ENCODE results near the gene MSMP. TPM values are rescaled to one million over a fixed set of nuclear protein-coding genes. Genes with fewer than 3 reads are reported as not detected.

MSMP gene
- total and polyA plus RNA-seq, 4 donors = 2.0 TPM; not detected in 2

DNA sequence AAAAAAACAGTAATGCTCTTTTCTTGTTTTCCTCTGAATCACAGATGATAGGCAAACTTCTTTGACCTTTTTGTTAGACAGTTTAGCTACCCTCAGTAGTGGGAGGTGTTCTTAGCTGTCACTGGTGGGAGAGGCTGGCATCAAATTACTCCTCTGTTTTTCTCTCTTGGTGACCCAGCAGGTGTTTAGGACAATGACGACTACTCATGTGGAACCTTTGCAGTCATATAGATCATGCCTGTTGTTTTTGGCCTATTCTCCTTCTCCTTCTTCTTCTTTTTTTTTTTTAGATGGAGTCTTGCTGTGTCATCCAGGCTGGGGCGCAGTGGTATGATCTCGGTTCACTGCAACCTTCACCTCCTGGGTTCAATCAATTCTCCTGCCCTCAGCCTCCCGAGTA lies 21.9 kb upstream of the MSMP start:
- no peaks in the 10 kb centered on the region for H3K9me3 ChIP-seq (ENCODE audit: control insufficient read depth, low read length)
- H3K4me1 ChIP-seq (ENCODE audit: control insufficient read depth in 1 of 2, insufficient read depth in 2 of 2, low read length in 2 of 2) = no peaks in the 10 kb centered on the region
- no peaks in the 10 kb centered on the region for H3K27me3 ChIP-seq (ENCODE audit: control insufficient read depth in 1 of 2, insufficient read depth in 2 of 2, low read length in 1 of 2)
- H3K4me3 ChIP-seq (ENCODE audit: low read length in 2 of 2) = no peak overlapping the region
- intact Hi-C loops (cut with DNase I) = no loop called here
- 81 to 85% methylated on average over 4 of the region's 4 CpGs for WGBS, 2 donors
- no peak overlapping the region for H3K27ac ChIP-seq (ENCODE audit: low read depth in 1 of 2, low read length in 2 of 2)
- DNase-seq = no peak
- ATAC-seq (ENCODE audit: low FRiP score) = no peak
- H3K36me3 ChIP-seq (ENCODE audit: control insufficient read depth in 1 of 2, insufficient read depth in 2 of 2, low read length in 1 of 2) = no peaks in the 10 kb centered on the region

DNA sequence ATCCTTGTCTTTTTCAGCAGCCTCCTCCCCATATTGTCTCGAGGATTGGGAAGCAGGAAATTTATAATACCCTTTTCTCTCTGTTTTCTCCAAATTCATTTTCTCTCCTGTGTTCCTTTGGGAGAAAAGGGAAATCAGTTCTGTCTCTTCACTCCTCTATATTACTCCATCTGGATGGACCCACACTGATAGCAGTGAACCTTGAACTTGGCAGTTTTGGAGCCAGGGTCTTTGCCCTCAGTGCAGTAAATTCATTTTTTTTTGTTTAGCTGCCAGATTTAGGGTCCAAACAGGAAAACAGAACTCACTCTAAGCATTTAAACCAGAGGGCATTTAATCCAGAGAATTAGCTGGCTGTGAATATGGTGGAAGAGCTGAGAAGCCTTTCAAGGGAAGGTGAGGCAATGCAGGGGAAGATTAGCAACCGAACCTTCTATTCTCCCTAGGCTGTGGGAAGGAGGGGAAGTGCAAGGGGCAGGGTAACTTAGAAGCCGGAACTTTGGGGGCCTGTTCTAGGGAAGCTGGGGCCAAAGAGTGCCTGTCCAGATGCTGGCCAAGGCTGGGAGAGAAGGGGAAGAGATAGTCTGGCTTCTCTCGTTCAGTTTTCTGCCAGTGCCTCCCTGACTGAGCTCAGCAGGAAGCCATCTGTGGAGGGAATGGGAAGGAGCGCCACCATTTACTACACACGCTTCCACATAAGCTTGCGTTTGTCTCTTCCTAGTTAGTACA lies 21.0 kb upstream of the MSMP start:
- Histone ChIP-seq H3K4me1 (ENCODE audit: control insufficient read depth in 1 of 2, insufficient read depth in 2 of 2, low read length in 2 of 2) (peaks cover 0 to 1% of the 10 kb centered on the region in 2 donors), H3K27ac (ENCODE audit: low read depth in 1 of 2, low read length in 2 of 2) (no peak overlapping the region), H3K36me3 (ENCODE audit: control insufficient read depth in 1 of 2, insufficient read depth in 2 of 2, low read length in 1 of 2) (no peaks in the 10 kb centered on the region), H3K27me3 (ENCODE audit: control insufficient read depth in 1 of 2, insufficient read depth in 2 of 2, low read length in 1 of 2) (no peaks in the 10 kb centered on the region), H3K4me3 (ENCODE audit: low read length in 2 of 2) (no peak overlapping the region), H3K9me3 (ENCODE audit: control insufficient read depth, low read length) (no peaks in the 10 kb centered on the region)
- peak; percentile 44 for ATAC-seq (ENCODE audit: low FRiP score)
- 74 to 75% methylated on average over 7 of the region's 7 CpGs for WGBS, 2 donors
- DNase-seq = peak in 1 of 2 donors; percentile 54
- intact Hi-C loops (cut with DNase I) = no loop called here

DNA sequence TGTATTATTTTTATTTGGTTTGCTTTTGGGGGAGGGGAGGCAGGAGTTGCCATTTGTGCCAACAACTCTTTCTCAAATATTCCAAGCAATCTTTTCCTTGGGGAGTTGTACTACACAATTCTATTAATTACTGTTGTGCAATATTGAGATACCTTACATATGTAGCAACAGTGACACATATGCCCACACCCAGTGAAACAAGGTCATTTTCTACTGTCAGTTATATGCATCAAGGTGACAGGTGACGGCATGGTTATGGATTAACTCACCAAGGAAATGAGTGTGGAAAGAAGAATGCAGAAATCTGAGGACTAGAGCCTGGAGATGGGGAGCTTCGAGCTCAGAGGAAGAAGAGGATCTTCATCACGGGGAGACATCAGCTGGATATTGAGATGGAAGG lies 17.9 kb upstream of the MSMP start:
- intact Hi-C loops (cut with DNase I) = no loop called here
- no peak for ATAC-seq (ENCODE audit: low FRiP score)

DNA sequence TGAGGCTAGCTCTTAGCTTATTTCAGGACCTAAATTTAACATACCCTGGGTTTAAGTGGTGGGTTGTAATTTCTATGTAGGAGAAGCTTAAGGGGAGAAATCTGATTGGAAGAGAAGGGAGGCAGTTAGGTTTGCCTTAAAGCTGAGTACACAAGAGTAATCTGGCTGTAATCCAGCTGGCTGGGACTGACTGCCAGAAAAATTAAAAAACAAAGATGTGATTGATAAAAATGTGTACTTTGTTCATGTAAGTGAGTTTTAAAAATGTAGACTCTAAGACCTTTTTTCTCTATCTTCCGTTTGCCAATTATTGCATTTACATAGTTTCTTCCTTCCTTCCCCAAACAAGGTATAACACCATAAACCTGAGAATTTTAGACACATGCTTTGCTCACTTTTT lies 17.5 kb upstream of the MSMP start:
- DNase-seq (no peak), ATAC-seq (ENCODE audit: low FRiP score) (peak; percentile 44)
- intact Hi-C loops (cut with DNase I) = no loop called here
- no peaks in the 10 kb centered on the region for H3K27me3 ChIP-seq (ENCODE audit: control insufficient read depth in 1 of 2, insufficient read depth in 2 of 2, low read length in 1 of 2)
- no peaks in the 10 kb centered on the region for H3K36me3 ChIP-seq (ENCODE audit: control insufficient read depth in 1 of 2, insufficient read depth in 2 of 2, low read length in 1 of 2)
- H3K4me3 ChIP-seq (ENCODE audit: low read length in 2 of 2) = no peak overlapping the region
- H3K4me1 ChIP-seq (ENCODE audit: control insufficient read depth in 1 of 2, insufficient read depth in 2 of 2, low read length in 2 of 2) = peaks cover 0 to 1% of the 10 kb centered on the region in 2 donors
- no peaks in the 10 kb centered on the region for H3K9me3 ChIP-seq (ENCODE audit: control insufficient read depth, low read length)
- 4 to 8% methylated on average over 1 of the region's 1 CpG for WGBS, 2 donors
- no peak overlapping the region for H3K27ac ChIP-seq (ENCODE audit: low read depth in 1 of 2, low read length in 2 of 2)

More for the DNA sequence above, 17.9 kb upstream of the MSMP start:
- Histone ChIP-seq H3K27ac (ENCODE audit: low read depth in 1 of 2, low read length in 2 of 2) (no peak overlapping the region), H3K9me3 (ENCODE audit: control insufficient read depth, low read length) (no peaks in the 10 kb centered on the region), H3K36me3 (ENCODE audit: control insufficient read depth in 1 of 2, insufficient read depth in 2 of 2, low read length in 1 of 2) (no peaks in the 10 kb centered on the region), H3K4me3 (ENCODE audit: low read length in 2 of 2) (no peak overlapping the region), H3K4me1 (ENCODE audit: control insufficient read depth in 1 of 2, insufficient read depth in 2 of 2, low read length in 2 of 2) (peaks cover 0 to 1% of the 10 kb centered on the region in 2 donors), H3K27me3 (ENCODE audit: control insufficient read depth in 1 of 2, insufficient read depth in 2 of 2, low read length in 1 of 2) (no peaks in the 10 kb centered on the region)
- no peak for DNase-seq
- WGBS, 2 donors = 85 to 87% methylated on average over 3 of the region's 3 CpGs

DNA sequence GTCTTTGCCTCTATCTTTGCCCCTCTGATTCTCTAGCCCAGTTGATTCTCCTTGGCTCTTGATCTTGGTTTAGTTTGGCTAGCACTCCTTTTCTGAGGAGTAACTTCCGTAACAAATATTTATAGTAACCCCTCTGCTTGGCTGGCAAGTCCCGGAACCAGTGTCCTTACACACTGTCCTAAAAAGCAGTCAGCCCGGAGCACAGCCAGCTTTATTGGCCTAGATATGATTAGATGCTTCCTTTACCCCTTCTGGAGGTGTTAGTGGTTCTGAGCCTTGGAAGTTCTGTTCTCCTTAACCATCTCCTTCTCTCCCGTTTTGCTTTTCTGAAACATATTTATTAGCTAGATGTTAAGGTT lies 17.0 kb upstream of the MSMP start:
- H3K4me3 ChIP-seq (ENCODE audit: low read length in 2 of 2) = no peak overlapping the region
- no peaks in the 10 kb centered on the region for H3K9me3 ChIP-seq (ENCODE audit: control insufficient read depth, low read length)
- H3K36me3 ChIP-seq (ENCODE audit: control insufficient read depth in 1 of 2, insufficient read depth in 2 of 2, low read length in 1 of 2) = no peaks in the 10 kb centered on the region
- ATAC-seq (ENCODE audit: low FRiP score) = peak; percentile 66
- peak overlapping the region in 1 of 2 donors; percentile 40 for H3K27ac ChIP-seq (ENCODE audit: low read depth in 1 of 2, low read length in 2 of 2)
- WGBS, 2 donors = 2 to 4% methylated on average over 4 of the region's 4 CpGs
- DNase-seq = no peak
- H3K4me1 ChIP-seq (ENCODE audit: control insufficient read depth in 1 of 2, insufficient read depth in 2 of 2, low read length in 2 of 2) = peaks cover 0 to 1% of the 10 kb centered on the region in 2 donors
- H3K27me3 ChIP-seq (ENCODE audit: control insufficient read depth in 1 of 2, insufficient read depth in 2 of 2, low read length in 1 of 2) = no peaks in the 10 kb centered on the region
- intact Hi-C loops (cut with DNase I) = no loop called here

DNA sequence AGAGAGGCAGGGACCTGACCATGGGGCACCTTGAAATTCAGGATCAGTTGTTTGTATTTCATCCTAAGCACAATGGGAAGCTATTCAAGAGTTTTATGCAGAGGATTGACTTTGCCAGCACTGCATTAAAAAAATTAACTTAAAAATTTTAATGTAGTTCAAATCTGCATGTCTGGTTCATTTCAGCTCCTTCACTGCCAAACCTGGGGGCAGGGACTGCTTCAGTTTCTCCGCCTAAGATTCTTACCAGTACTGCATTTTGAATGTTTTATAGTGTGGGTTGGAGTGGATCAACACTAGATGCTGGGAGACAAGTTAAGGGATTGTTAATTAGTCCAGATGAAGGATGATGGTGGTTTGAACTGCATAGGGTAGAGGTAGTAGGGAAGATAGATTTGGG lies 15.7 kb upstream of the MSMP start:
- no peaks in the 10 kb centered on the region for H3K27me3 ChIP-seq (ENCODE audit: control insufficient read depth in 1 of 2, insufficient read depth in 2 of 2, low read length in 1 of 2)
- 97 to 98% methylated on average over 1 of the region's 1 CpG for WGBS, 2 donors
- no peak overlapping the region for H3K27ac ChIP-seq (ENCODE audit: low read depth in 1 of 2, low read length in 2 of 2)
- no peaks in the 10 kb centered on the region for H3K36me3 ChIP-seq (ENCODE audit: control insufficient read depth in 1 of 2, insufficient read depth in 2 of 2, low read length in 1 of 2)
- H3K4me1 ChIP-seq (ENCODE audit: control insufficient read depth in 1 of 2, insufficient read depth in 2 of 2, low read length in 2 of 2) = peaks cover 0 to 1% of the 10 kb centered on the region in 2 donors
- intact Hi-C loops (cut with DNase I) = no loop called here
- DNase-seq = no peak
- H3K9me3 ChIP-seq (ENCODE audit: control insufficient read depth, low read length) = no peaks in the 10 kb centered on the region
- no peak overlapping the region for H3K4me3 ChIP-seq (ENCODE audit: low read length in 2 of 2)
- no peak for ATAC-seq (ENCODE audit: low FRiP score)

DNA sequence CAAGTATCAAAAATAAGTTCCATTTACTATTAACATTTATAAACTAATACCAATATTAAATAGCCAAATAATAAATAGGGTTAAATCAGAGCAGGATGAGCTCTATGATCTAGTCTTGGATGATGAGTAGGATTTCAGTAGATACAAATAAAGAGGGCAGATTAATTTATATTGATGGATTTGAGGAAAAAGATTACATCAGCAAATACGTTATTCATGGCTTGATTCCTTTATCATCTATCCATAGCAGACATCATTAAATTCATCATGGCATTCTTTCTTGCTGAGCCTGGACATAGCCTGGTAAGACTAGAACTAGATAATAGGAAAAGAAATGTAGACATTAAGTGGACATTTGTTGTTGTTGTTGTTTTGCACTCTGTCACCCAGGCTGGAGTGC lies 13.4 kb upstream of the MSMP start:
- WGBS, 2 donors = 90 to 92% methylated on average over 1 of the region's 1 CpG
- H3K4me1 ChIP-seq (ENCODE audit: control insufficient read depth in 1 of 2, insufficient read depth in 2 of 2, low read length in 2 of 2) = peaks cover 0 to 1% of the 10 kb centered on the region in 2 donors
- intact Hi-C loops (cut with DNase I) = no loop called here
- no peak overlapping the region for H3K4me3 ChIP-seq (ENCODE audit: low read length in 2 of 2)
- H3K27me3 ChIP-seq (ENCODE audit: control insufficient read depth in 1 of 2, insufficient read depth in 2 of 2, low read length in 1 of 2) = no peaks in the 10 kb centered on the region
- ATAC-seq (ENCODE audit: low FRiP score) (no peak), DNase-seq (no peak)
- no peaks in the 10 kb centered on the region for H3K9me3 ChIP-seq (ENCODE audit: control insufficient read depth, low read length)
- H3K36me3 ChIP-seq (ENCODE audit: control insufficient read depth in 1 of 2, insufficient read depth in 2 of 2, low read length in 1 of 2) = no peaks in the 10 kb centered on the region
- no peak overlapping the region for H3K27ac ChIP-seq (ENCODE audit: low read depth in 1 of 2, low read length in 2 of 2)

DNA sequence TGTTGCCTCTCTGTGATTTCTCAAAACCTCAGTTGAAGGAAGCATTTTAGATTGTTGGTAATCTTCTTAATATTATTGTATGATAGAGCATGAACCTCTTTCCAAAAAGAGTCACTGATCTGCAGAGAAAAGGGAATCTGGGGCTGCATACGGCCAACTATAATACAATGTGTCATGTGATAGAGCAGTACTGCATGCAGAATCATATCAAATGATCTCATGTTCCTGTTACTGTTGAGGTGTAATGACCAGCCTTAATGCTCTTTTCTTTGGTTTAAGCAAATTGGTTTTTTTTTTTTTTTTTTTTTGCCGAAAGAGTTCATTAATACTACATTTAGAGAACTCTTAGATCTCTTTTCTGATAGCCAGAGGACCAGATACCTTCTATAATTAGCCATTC lies 12.9 kb upstream of the MSMP start:
- Histone ChIP-seq H3K27ac (ENCODE audit: low read depth in 1 of 2, low read length in 2 of 2) (no peak overlapping the region), H3K9me3 (ENCODE audit: control insufficient read depth, low read length) (no peaks in the 10 kb centered on the region), H3K4me3 (ENCODE audit: low read length in 2 of 2) (no peak overlapping the region), H3K27me3 (ENCODE audit: control insufficient read depth in 1 of 2, insufficient read depth in 2 of 2, low read length in 1 of 2) (no peaks in the 10 kb centered on the region), H3K4me1 (ENCODE audit: control insufficient read depth in 1 of 2, insufficient read depth in 2 of 2, low read length in 2 of 2) (peaks cover 0 to 1% of the 10 kb centered on the region in 2 donors), H3K36me3 (ENCODE audit: control insufficient read depth in 1 of 2, insufficient read depth in 2 of 2, low read length in 1 of 2) (no peaks in the 10 kb centered on the region)
- WGBS, 2 donors = 84 to 91% methylated on average over 2 of the region's 2 CpGs
- DNase-seq = no peak
- intact Hi-C loops (cut with DNase I) = no loop called here
- ATAC-seq (ENCODE audit: low FRiP score) = no peak

DNA sequence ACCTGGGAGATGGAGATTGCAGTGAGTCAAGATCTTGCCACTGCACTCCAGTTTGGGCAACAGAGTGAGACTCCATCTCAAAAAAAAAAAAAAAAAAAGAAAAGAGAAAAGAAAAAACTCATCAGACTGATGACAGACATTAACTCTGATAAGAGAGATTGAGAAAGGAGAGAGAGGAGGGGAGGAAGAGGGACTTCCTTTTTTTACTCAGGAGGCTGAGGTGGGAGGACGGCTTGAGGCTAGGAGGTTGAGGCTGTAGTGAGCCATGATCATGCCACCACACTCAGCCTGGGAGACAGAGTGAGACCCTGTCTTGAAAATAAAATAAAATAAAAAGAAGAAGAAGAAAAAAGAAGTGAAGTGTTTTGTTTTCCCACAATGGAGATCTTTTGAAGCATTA lies 9.7 kb upstream of the MSMP start:
- no peaks in the 10 kb centered on the region for H3K27me3 ChIP-seq (ENCODE audit: control insufficient read depth in 1 of 2, insufficient read depth in 2 of 2, low read length in 1 of 2)
- H3K36me3 ChIP-seq (ENCODE audit: control insufficient read depth in 1 of 2, insufficient read depth in 2 of 2, low read length in 1 of 2) = no peaks in the 10 kb centered on the region
- H3K4me3 ChIP-seq (ENCODE audit: low read length in 2 of 2) = no peak overlapping the region
- no peaks in the 10 kb centered on the region for H3K9me3 ChIP-seq (ENCODE audit: control insufficient read depth, low read length)
- intact Hi-C loops (cut with DNase I) = no loop called here
- no peak overlapping the region for H3K27ac ChIP-seq (ENCODE audit: low read depth in 1 of 2, low read length in 2 of 2)
- H3K4me1 ChIP-seq (ENCODE audit: control insufficient read depth in 1 of 2, insufficient read depth in 2 of 2, low read length in 2 of 2) = no peaks in the 10 kb centered on the region
- WGBS, 2 donors = 96 to 100% methylated on average over 1 of the region's 1 CpG
- no peak for DNase-seq
- no peak for ATAC-seq (ENCODE audit: low FRiP score)

Data from aorta (tissue), 5 donors.